NOMO-1 treated with DMSO at 0.1 percent for 48 hours (cell line): Measurements from ENCODE around the gene DNASE1L1.

Experiments
- DNase-seq: peaks from one replicate; lab custom pipeline; 2025; ENCODE audit not compliant: unreplicated experiment; lab: John Stamatoyannopoulos, UW

The DNASE1L1 gene

GRCh38 chrX:154369449-154370299, 39.4 kb downstream of the DNASE1L1 start:
- peak; percentile 20 for DNase-seq

GRCh38 chrX:154368630-154369448, 40.2 kb downstream of the DNASE1L1 start:
- peak; percentile 87 for DNase-seq

- no peak for DNase-seq
These were observed 41.4 kb downstream of the DNASE1L1 start for GRCh38 chrX:154367474-154368308.

- DNase-seq = no peak
These were observed 42.4 kb downstream of the DNASE1L1 start for GRCh38 chrX:154366666-154367055.

- DNase-seq = no peak
These were observed 42.9 kb downstream of the DNASE1L1 start for GRCh38 chrX:154365997-154366665.

GRCh38 chrX:154365052-154365600, 43.9 kb downstream of the DNASE1L1 start:
- no peak for DNase-seq

- DNase-seq = no peak
These were observed 45.2 kb downstream of the DNASE1L1 start for GRCh38 chrX:154363706-154364439.

- no peak for DNase-seq
These were observed 46.8 kb downstream of the DNASE1L1 start for GRCh38 chrX:154362085-154362742.

GRCh38 chrX:154360155-154360713, 48.8 kb downstream of the DNASE1L1 start:
- no peak for DNase-seq

GRCh38 chrX:154359362-154360154, 49.5 kb downstream of the DNASE1L1 start:
- no peak for DNase-seq

GRCh38 chrX:154358829-154359228, 50.2 kb downstream of the DNASE1L1 start:
- DNase-seq = no peak

- DNase-seq = no peak
These were observed 51.0 kb downstream of the DNASE1L1 start for GRCh38 chrX:154358011-154358410.

GRCh38 chrX:154357205-154357604, 51.8 kb downstream of the DNASE1L1 start:
- DNase-seq = no peak

GRCh38 chrX:154356596-154356995, 52.5 kb downstream of the DNASE1L1 start:
- DNase-seq = no peak

GRCh38 chrX:154355776-154356140, 53.3 kb downstream of the DNASE1L1 start:
- DNase-seq = no peak

GRCh38 chrX:154355094-154355775, 53.8 kb downstream of the DNASE1L1 start:
- no peak for DNase-seq

GRCh38 chrX:154354516-154354915, 54.5 kb downstream of the DNASE1L1 start:
- DNase-seq = no peak
